Testis (tissue), 3 donors: ENCODE results near the gene ALDOC. TPM values are rescaled to one million over a fixed set of nuclear protein-coding genes. Genes with fewer than 3 reads are reported as not detected.

Experiments
- DNase-seq: peaks from one replicate; pipeline ENCODE4 v3.0.0-alpha.2; 2019
- H3K27ac ChIP-seq, 2 donors: fragments of 200-600 bp; sonication (generic); one replicate each; pipeline ENCODE4 v1.5.1; 2019
- H3K27me3 ChIP-seq: fragments of 200-600 bp; sonication (generic); one replicate; pipeline ENCODE4 v1.5.1; 2019
- H3K36me3 ChIP-seq: fragments of 200-600 bp; sonication (generic); one replicate; pipeline ENCODE4 v1.5.1; 2017; ENCODE audit warnings: low read depth; ENCODE audit errors: missing control alignments
- H3K4me1 ChIP-seq: fragments of 200-600 bp; sonication (generic); one replicate; pipeline ENCODE4 v1.5.1; 2019
- H3K4me3 ChIP-seq, 2 donors: fragments of 200-600 bp; sonication (generic); one replicate each; pipeline ENCODE4 v1.5.1; 2017 to 2019
- H3K9me3 ChIP-seq: fragments of 200-600 bp; sonication (generic); one replicate; pipeline ENCODE4 v1.5.1; 2017
- POLR2A ChIP-seq: fragments of 450-650 bp; IDR thresholded peaks from one replicate; pipeline ENCODE4 v1.6.1; 2017; ENCODE audit warnings: antibody characterized with exemption, mild to moderate bottlenecking, moderate library complexity
- WGBS, 2 donors: methylation state at CpG; one replicate each; pipeline ENCODE4 v1.1.5; 2018; 5-methylcytosine and 5-hydroxymethylcytosine counted together
- intact Hi-C: fragments of 100-400 bp; cut with DNase I; formaldehyde crosslinking; loops from one replicate; pipeline ENCODE4 v1.15.1; 2023; ENCODE audit warnings: low total_unique reads
- polyA plus RNA-seq: library from polyadenylated mRNA; stranded (reverse); fragments of 350-450 nt; fragmentation: Illumina TruSeq; extraction: RNeasy Lipid Tissue Mini Kit (QIAGEN cat#74804); gene quantifications from one replicate; pipeline ENCODE4 v1.2.3, GENCODE V29; 2014; ENCODE audit warnings: low read depth, low replicate concordance; ENCODE audit not compliant: insufficient read depth
- total RNA-seq, 2 donors: library from RNA; depleted of rRNA; stranded (reverse); fragments of >200 nt; gene quantifications; one replicate each; pipeline ENCODE4 v1.2.3, GENCODE V29; 2016
- TF ChIP-seq, protein P1 (sequence below), 3 experiments: fragments of 450-650 bp in 2 of 3; fragments of 200-600 bp in 1 of 3; sonication (generic) in 1 of 3; IDR thresholded peaks; one replicate each; pipeline ENCODE4 v1.5.1; 2016 to 2019; ENCODE audit warnings: antibody characterized with exemption in 3 of 3, mild to moderate bottlenecking in 2 of 3, moderate library complexity in 1 of 3

Gene ALDOC
- total and polyA plus RNA-seq, 3 donors from 2014 or later: 29.2 to 65.8 (median 30.7) TPM

DNA sequence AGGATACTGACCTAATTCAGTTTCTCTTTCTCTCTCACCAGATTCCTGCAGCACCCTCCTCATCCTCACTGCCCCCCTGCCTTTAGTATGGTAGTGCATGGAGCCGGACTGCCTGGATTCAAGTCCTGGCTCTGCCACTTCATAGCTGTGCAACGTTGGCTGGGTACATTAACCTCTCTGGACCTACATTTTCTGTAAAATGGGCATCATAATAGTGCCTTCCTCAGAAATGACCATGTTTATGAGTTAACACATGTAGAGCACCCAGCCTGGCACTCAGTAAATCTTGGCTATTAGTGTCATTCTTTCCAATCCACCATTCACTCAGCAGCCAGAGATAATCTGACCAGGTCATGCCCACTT is 31.6 kb downstream of the ALDOC start:
- intact Hi-C loops: no loop called here
- no peak overlapping the region for H3K27ac ChIP-seq
- no peak overlapping the region for H3K4me3 ChIP-seq
- H3K4me1 ChIP-seq: peaks cover 7% of the 10 kb centered on the region
- no peak for DNase-seq
- 91 to 94% methylated on average over 2 of the region's 2 CpGs for WGBS, 2 donors
- H3K36me3 ChIP-seq: no peaks in the 10 kb centered on the region
- TF ChIP-seq POLR2A: no peak
- TF ChIP-seq, protein P1, sequence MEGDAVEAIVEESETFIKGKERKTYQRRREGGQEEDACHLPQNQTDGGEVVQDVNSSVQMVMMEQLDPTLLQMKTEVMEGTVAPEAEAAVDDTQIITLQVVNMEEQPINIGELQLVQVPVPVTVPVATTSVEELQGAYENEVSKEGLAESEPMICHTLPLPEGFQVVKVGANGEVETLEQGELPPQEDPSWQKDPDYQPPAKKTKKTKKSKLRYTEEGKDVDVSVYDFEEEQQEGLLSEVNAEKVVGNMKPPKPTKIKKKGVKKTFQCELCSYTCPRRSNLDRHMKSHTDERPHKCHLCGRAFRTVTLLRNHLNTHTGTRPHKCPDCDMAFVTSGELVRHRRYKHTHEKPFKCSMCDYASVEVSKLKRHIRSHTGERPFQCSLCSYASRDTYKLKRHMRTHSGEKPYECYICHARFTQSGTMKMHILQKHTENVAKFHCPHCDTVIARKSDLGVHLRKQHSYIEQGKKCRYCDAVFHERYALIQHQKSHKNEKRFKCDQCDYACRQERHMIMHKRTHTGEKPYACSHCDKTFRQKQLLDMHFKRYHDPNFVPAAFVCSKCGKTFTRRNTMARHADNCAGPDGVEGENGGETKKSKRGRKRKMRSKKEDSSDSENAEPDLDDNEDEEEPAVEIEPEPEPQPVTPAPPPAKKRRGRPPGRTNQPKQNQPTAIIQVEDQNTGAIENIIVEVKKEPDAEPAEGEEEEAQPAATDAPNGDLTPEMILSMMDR (IDR thresholded peaks at IDR 0.05): no peak
- H3K27me3 ChIP-seq: no peaks in the 10 kb centered on the region
- no peaks in the 10 kb centered on the region for H3K9me3 ChIP-seq

DNA sequence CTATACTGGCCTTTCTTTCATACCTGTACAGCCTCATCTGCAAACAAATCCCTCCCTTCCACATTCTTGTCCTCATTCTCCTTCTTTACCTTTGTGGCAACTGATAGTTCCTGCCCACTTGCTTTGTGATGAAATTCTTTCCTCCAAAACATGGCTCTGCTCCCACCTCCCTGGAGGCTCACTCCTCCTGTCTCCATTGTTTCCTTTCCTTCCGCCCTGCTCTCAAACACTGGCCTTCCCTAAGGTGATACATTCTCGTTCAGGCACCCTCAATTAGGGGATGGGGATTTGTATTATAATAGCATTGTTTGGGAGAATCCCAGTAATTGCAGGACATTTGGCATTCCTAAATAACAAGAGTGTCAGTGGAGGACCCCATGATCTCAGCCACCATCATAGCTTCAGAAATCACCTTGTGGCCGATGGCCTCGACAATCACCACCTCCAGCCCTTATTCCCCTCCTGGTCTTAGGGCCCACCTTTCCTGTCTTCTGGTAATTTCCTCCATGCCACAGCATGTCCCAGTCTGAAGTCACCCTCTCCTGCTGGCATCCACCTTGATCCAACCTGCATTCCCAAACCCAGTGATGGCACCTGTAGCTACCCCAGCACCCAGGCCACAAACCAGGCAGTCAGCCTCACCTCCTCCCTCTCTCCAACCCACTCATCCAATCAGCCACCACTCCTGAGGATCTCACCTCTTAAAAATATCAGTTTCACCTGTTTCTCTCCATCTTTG is 32.1 kb downstream of the ALDOC start:
- no peaks in the 10 kb centered on the region for H3K36me3 ChIP-seq
- no peaks in the 10 kb centered on the region for H3K27me3 ChIP-seq
- DNase-seq: no peak
- H3K4me1 ChIP-seq: peaks cover 3% of the 10 kb centered on the region
- no peak overlapping the region for H3K4me3 ChIP-seq
- TF ChIP-seq POLR2A: no peak
- TF ChIP-seq, protein P1 (IDR thresholded peaks at IDR 0.05): no peak
- WGBS, 2 donors: 88 to 92% methylated on average over 4 of the region's 4 CpGs
- no peak overlapping the region for H3K27ac ChIP-seq
- H3K9me3 ChIP-seq: no peaks in the 10 kb centered on the region
- intact Hi-C loops: no loop called here

DNA sequence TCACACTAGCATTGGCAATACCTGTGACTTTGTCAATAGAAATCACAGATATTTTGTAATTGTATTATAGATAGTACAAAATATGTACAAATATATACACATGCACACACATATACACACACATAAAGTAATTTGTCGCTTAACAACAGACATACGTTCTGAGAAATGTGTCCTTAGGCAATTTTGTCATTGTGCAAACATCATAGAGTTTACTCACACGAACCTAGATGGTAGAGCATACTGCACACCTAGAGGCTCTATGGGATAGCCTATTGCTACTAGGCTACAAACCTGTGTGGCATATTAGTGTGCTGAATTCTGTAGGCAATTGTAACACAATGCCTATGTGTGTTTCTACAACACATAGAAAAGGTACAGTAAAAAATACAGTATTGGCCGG is 35.3 kb downstream of the ALDOC start:
- Histone ChIP-seq H3K9me3 (no peaks in the 10 kb centered on the region), H3K36me3 (no peaks in the 10 kb centered on the region), H3K27ac (no peak overlapping the region), H3K27me3 (no peaks in the 10 kb centered on the region), H3K4me1 (no peaks in the 10 kb centered on the region), H3K4me3 (no peak overlapping the region)
- WGBS, 2 donors: 92 to 94% methylated on average over 4 of the region's 4 CpGs
- intact Hi-C loops: no loop called here
- TF ChIP-seq, protein P1 (IDR thresholded peaks at IDR 0.05): no peak
- no peak for TF ChIP-seq POLR2A
- DNase-seq: no peak

DNA sequence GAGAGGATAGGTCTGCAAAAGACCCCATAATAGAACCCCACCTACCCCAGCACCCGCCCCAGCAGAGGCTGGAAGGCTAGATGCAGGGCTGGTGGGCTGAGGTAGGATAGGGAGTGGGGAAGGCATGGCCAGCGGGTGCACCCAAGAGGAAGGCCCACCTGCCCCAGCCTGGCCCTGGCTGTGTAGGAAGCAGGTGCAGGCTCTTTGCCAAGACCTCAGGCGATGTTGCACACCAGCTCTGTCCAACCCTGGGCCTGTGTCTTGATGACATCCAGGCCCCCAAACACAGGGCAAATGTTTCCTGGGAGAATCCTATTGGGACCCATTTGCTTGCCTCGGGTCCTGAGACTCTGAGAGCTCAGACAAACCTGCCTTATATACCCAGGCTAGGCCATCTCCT is 36.5 kb downstream of the ALDOC start:
- Histone ChIP-seq H3K36me3 (no peaks in the 10 kb centered on the region), H3K9me3 (no peaks in the 10 kb centered on the region), H3K4me3 (no peak overlapping the region), H3K27me3 (no peaks in the 10 kb centered on the region), H3K4me1 (no peaks in the 10 kb centered on the region), H3K27ac (no peak overlapping the region)
- no peak for DNase-seq
- intact Hi-C loops: no loop called here
- TF ChIP-seq, protein P1 (IDR thresholded peaks at IDR 0.05): no peak
- no peak for TF ChIP-seq POLR2A
- WGBS, 2 donors: 82 to 96% methylated on average over 3 to 4 of the region's 4 CpGs

DNA sequence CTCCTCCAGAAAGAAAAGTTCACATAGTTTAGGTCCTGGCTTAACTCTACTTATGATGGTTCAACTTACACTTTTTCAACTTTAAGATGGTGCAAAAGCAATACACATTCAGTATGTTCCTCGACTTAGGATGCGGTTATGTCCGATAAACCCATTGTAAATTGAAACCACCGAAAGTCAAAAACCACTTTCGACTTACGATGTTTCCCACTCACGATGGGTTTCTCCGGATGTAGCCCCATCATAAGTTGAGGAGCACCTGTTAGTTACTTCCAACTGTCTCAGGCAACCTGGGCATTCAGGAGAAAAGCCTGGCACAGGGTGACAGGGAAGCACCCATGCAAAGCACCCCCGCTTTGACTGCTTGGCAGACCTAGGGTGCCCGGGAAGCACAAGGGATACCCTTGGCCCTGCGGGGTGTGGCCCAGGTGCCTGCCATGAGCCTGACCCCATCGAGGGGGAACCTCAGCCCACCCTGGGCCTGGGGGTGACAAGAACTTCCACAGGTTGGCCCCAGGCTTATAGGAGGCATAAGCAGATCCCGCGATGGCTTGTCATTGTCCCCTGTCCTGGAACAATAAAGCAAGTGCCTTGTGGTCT is 38.3 kb downstream of the ALDOC start:
- no peaks in the 10 kb centered on the region for H3K36me3 ChIP-seq
- H3K4me3 ChIP-seq: no peak overlapping the region
- DNase-seq: no peak
- no peak overlapping the region for H3K27ac ChIP-seq
- no peaks in the 10 kb centered on the region for H3K27me3 ChIP-seq
- no peaks in the 10 kb centered on the region for H3K4me1 ChIP-seq
- no peak for TF ChIP-seq POLR2A
- TF ChIP-seq, protein P1 (IDR thresholded peaks at IDR 0.05): no peak
- WGBS, 2 donors: 88 to 92% methylated on average over 13 to 14 of the region's 14 CpGs
- intact Hi-C loops: no loop called here
- no peaks in the 10 kb centered on the region for H3K9me3 ChIP-seq
